GM18505 (cell line): ENCODE data around the gene NOC4L.

Source experiments
- ATAC-seq: cut with Tn5 transposase; IDR thresholded peaks from one replicate; pipeline ENCODE4 v1.9.1; 2021; ENCODE audit not compliant: unreplicated experiment
- POLR2A ChIP-seq: IDR thresholded peaks from 4 replicates; pipeline ENCODE4 v1.6.1; 2011; ENCODE audit warnings: borderline replicate concordance; ENCODE audit not compliant: insufficient read depth, insufficient read length; ENCODE audit errors: extremely low read depth

The NOC4L gene

DNA sequence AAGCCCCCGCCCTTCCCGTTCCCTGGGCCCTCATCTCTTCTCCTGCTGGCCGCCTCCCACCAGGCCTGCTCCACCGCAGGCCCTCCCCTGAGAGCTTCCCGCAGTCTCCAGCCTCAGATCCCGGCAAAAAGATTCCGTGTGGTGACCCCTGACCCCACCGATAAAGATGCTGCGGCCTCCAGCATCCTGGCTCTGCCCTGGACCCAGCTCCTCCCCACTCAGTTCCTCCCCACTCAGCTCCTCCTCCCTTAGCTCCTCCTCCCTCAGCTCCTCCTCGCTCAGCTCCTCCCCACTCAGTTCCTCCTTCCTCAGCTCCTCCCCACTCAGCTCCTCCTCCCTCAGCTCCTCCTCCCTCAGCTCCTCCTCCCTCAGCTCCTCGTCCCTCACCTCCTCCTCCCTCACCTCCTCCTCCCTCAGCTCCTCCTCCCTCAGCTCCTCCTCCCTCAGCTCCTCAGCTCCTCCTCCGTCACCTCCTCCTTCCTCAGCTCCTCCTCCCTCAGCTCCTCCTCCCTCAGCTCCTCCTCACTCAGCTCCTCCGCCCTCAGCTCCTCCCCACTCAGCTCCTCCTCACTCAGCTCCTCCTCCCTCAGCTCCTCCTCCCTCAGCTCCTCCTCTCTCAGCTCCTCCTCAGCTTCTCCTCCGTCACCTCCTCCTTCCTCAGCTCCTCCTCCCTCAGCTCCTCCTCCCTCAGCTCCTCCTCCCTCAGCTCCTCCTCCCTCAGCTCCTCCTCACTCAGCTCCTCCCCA, 17.0 kb downstream of the NOC4L start:
- ATAC-seq = no peak
- no peak for TF ChIP-seq POLR2A

DNA sequence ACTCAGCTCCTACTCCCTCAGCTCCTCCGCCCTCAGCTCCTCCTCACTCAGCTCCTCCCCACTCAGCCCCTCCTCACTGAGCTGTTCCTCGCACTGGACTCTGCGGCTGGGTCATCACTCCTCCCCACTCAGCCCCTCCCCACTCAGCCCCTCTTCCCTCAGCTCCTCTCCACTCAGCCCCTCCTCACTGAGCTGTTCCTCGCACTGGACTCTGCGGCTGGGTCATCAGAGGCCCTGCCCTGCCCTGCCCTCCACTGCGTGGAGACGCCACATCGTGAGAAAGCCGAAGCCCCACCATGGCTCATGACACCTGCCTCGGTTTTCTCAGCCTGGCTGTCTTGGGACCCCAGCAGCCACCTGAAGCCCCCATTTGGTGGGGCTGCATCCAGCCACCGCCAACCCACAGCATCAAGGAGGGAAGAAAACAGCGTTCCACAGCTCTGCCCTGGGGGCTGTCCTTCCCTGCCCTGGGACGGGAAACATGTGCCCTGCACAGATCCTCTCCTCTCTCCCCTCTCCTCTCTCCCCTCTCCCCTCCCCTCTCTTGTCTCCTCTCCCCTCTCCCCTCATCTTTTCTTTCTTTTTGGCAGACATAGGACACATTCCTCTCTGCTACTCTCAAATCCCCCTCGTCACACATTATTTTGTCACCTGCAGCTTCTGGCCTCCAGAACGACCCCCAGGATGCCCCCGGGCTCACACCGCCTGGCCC, 17.7 kb downstream of the NOC4L start:
- no peak for TF ChIP-seq POLR2A
- no peak for ATAC-seq

DNA sequence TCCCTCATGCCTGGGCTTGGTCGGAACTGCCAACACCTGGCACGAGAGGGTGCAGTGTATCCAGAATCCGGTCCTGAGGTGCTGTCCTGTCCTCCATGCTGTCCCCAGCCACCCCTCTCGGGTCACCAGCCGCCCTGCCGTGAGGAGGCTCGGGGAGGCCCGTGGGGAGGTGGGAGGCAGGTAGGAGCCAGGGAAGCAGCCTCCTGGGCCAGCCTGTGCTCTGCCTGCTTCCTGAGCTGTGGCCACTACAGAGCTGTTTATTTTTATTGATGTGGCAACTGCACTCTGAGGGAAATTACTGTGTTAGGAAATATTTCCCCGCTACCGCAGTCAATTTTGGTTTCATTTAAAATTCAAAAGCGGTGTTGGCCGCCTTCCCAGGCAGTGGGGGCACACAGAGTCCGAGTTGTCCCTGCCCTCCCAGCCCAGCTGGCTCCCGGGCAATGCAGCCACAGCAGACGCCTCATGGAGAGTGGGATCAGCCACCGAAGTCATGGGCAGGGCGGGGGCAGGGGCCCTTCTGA, 18.3 kb downstream of the NOC4L start:
- no peak for TF ChIP-seq POLR2A
- ATAC-seq = no peak

DNA sequence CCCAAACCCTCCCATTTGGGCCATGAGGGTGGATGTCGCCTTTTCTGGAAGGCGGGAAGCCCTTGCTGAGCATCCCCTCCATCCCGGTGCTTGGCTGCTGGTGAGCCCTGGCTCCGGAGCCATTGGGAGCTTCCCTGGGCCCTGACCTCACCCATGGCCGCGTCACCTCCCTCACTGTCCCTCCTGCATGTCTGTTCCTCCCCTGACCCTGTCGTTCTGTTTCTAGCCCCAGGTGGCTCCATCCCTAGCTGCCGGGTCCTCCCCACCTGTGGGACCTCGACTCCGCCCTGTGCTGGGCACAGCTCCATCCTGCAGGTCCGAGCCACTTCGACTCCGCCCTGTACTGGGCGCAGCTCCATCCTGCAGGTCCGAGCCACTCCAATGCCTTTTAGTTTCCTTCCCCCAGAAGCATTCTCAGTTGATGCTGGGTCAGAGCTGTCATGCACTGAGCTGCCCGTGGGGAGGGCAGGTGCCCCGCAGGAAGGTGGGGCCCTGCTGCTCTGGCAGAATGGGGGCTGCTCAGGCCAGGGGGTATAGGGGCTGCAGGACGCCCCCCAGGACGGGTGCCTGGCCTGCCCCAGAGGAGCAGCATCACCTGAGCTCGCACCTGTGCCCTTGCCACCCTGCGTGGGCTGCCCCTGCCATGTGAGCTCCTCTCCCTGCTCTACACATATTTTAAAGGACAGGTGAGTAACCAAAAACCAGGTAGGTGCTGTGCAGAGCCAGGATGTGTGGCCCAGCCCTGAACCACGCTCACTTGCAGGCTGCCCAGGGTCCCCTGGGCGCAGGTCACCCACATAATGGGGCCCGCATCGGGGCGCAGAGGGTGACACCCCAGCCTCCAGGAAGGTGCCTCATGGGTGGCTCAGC, 19.0 kb downstream of the NOC4L start:
- ATAC-seq = no peak
- TF ChIP-seq POLR2A = no peak

DNA sequence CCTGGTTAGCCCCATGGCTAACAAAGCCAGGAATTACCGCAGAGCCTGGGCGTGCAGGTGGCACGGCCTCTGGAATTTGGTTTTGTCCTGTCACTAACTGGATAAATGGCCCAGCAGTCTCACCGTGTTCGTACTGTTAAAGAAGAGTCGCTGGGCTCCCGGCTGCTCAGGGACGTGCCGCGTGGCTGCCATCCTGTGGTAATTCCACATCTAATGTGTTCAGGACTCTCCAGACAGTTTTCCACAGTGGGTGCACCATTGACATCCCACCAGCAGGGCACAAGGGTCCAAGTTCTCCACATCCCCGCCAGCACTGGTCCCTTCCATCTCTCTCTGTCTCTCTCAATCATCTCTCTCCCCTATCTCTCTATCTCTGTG, 19.6 kb downstream of the NOC4L start:
- TF ChIP-seq POLR2A = no peak
- ATAC-seq = no peak

DNA sequence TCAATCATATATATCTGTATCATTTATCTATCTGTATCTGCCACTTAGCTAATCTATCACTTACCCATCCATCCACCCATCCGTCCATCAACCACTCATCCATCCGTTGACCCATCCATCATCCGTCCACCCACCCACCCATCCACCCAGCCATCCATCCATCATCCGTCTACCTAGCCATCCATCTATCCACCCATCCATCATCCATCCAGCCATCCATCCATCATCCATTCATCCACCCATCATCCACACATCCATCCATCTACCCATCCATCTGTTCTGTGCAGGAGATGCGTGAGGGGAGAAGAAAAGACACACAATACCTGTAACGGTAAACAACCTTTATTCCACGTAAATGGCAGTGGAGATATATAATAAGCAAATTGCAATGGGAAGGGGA, 20.2 kb downstream of the NOC4L start:
- no peak for ATAC-seq
- TF ChIP-seq POLR2A = no peak

DNA sequence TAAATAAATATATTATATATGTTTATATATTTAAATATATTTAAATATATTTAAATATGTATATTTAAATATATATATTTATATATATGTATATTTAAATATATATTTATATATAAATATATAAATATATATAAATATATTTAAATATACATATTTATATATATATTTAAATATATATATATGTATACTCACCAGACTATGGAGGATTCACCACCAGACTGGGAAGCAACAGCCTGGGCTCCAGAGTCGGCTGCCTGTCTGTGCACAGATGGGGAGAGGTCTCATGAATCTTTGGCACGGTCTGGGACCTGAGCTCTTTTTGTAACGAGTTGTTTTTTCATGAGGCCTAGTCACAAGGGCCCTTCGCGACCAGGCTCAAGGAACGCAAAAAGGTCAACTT, 21.3 kb downstream of the NOC4L start:
- TF ChIP-seq POLR2A = no peak
- no peak for ATAC-seq

DNA sequence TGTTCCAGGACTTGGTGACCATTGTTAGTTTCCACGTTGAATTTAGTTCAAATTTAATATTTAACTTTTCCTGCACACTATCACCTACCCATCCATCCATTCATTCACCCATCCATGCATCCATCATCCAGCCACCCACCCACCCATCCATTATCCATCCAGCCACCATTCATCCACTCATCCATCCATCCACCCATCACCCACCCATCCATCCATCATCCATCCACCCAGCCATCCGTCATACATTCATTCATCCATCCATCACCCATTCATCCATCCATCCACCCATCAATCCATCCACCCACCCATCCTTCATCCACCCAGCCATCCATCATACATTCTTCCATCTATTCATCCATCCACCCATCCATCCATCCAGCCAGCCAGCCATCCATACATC, 21.8 kb downstream of the NOC4L start:
- no peak for ATAC-seq
- TF ChIP-seq POLR2A = no peak

GRCh38 chr12:132166801-132167591, 22.7 kb downstream of the NOC4L start:
- ATAC-seq = no peak
- TF ChIP-seq POLR2A = no peak

DNA sequence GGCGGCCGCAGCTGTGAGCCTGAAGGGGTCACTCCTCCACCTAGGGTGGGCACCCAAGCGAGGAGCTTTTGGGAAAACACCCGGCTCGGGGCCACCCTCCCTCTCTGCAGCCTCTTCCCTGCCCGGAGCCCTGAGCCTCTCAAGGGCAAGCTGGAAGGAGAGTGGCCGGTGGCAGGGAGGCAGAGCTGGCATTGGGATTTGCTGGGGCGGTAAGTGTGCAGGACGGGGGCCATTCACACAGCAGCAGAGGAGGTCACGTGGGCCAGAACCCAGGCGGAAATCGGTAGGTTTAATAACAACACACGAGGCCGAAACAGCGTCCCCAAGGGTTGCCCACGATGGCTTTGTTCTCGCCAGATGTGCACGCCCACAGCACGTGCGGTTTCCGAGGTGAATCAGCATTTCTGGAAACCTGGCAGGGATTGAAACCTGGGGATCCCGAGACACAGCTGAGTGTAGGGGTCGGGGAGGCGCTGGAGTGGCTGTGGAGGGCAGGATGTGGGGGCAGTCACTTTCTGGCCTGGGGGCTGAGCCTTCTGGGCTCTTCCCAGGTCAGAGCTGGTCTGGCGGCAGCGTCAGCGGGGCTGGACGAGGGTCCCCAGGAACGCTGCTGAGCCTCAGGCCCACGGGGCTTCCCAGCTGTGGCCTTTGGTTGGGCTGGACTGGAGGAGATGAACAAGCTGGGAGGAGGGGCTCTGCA, 23.5 kb downstream of the NOC4L start:
- no peak for TF ChIP-seq POLR2A
- no peak for ATAC-seq

- no peak for TF ChIP-seq POLR2A
- no peak for ATAC-seq
Measured at GRCh38 chr12:132168311-132169031, 24.2 kb downstream of the NOC4L start.
